Measurements from ENCODE around the gene FFAR2.
"Not testable (repeated sequence)": the region's sequence is repeated elsewhere in the genome, so short reads cannot be mapped to it uniquely, and the experiment has no call there.

FFAR2 gene

GRCh38 chr19:35447606-35448469 lies at the start of gene FFAR2:
Gene FFAR2 (plus strand): TSS chr19:35448257. CDS start chr19:35449715, 1,458 bp downstream.
- no peak for DNase-seq (ENCODE audit: low spot score)

GRCh38 chr19:35398570-35398969 lies 49.5 kb upstream of the FFAR2 start:
- DNase-seq (ENCODE audit: low spot score), result no peak

- no peak for DNase-seq (ENCODE audit: low spot score)
These were observed 48.8 kb upstream of the FFAR2 start for GRCh38 chr19:35399231-35399630.

GRCh38 chr19:35399948-35400772 lies 47.9 kb upstream of the FFAR2 start:
- DNase-seq (ENCODE audit: low spot score), result no peak

GRCh38 chr19:35400773-35401100 lies 47.3 kb upstream of the FFAR2 start:
- no peak for DNase-seq (ENCODE audit: low spot score)

GRCh38 chr19:35401416-35401815 lies 46.6 kb upstream of the FFAR2 start:
- not testable (repeated sequence) for DNase-seq (ENCODE audit: low spot score)

GRCh38 chr19:35403116-35403760 lies 44.8 kb upstream of the FFAR2 start:
- DNase-seq (ENCODE audit: low spot score), result no peak

- no peak for DNase-seq (ENCODE audit: low spot score)
These were observed 43.0 kb upstream of the FFAR2 start for GRCh38 chr19:35404879-35405622.

- DNase-seq (ENCODE audit: low spot score), result no peak
These were observed 40.4 kb upstream of the FFAR2 start for GRCh38 chr19:35407619-35408018.

- DNase-seq (ENCODE audit: low spot score), result no peak
These were observed 39.5 kb upstream of the FFAR2 start for GRCh38 chr19:35408284-35409171.

GRCh38 chr19:35409191-35409590 lies 38.9 kb upstream of the FFAR2 start:
- no peak for DNase-seq (ENCODE audit: low spot score)

- DNase-seq (ENCODE audit: low spot score), result no peak
These were observed 37.6 kb upstream of the FFAR2 start for GRCh38 chr19:35410487-35410886.

GRCh38 chr19:35414442-35414841 lies 33.6 kb upstream of the FFAR2 start:
- no peak for DNase-seq (ENCODE audit: low spot score)

- DNase-seq (ENCODE audit: low spot score), result no peak
These were observed 31.7 kb upstream of the FFAR2 start for GRCh38 chr19:35416331-35416730.

- DNase-seq (ENCODE audit: low spot score), result no peak
These were observed 30.8 kb upstream of the FFAR2 start for GRCh38 chr19:35417278-35417677.

GRCh38 chr19:35417713-35418534 lies 30.1 kb upstream of the FFAR2 start:
- no peak for DNase-seq (ENCODE audit: low spot score)

- DNase-seq (ENCODE audit: low spot score), result no peak
These were observed 29.0 kb upstream of the FFAR2 start for GRCh38 chr19:35419046-35419445.

GRCh38 chr19:35419805-35420204 lies 28.3 kb upstream of the FFAR2 start:
- no peak for DNase-seq (ENCODE audit: low spot score)

GRCh38 chr19:35421362-35421761 lies 26.7 kb upstream of the FFAR2 start:
- DNase-seq (ENCODE audit: low spot score), result no peak

GRCh38 chr19:35423406-35423805 lies 24.7 kb upstream of the FFAR2 start:
- DNase-seq (ENCODE audit: low spot score), result not testable (repeated sequence)
